Measurements from ENCODE around the gene NETO1. TPM values are rescaled to one million over a fixed set of nuclear protein-coding genes. Genes with fewer than 3 reads are reported as not detected.
A peak's percentile ranks its signal among the peaks of the same experiment; 100 is the strongest.

The NETO1 gene
- total RNA-seq, 2 experiments from 2014 or later: not detected

GRCh38 chr18:72830109-72830508, 37.7 kb downstream of the NETO1 start:
- ChIA-PET POLR2A (no interaction called here), CTCF (no interaction called here)
- H3K36me3 Mint-ChIP-seq (ENCODE audit: low read depth): no peaks in the 10 kb centered on the region
- no peaks in the 10 kb centered on the region for H3K4me1 Mint-ChIP-seq (ENCODE audit: low read depth)
- no peak overlapping the region for H3K4me3 Mint-ChIP-seq
- H3K9me3 Mint-ChIP-seq (ENCODE audit: insufficient read depth): no peaks in the 10 kb centered on the region
- ATAC-seq (no peak), DNase-seq (peak; percentile 26)
- H3K27ac Mint-ChIP-seq: no peak overlapping the region
- no peaks in the 10 kb centered on the region for H3K27me3 Mint-ChIP-seq (ENCODE audit: low read depth)

- Mint-ChIP-seq H3K4me3 (no peak overlapping the region), H3K9me3 (ENCODE audit: insufficient read depth) (no peaks in the 10 kb centered on the region), H3K4me1 (ENCODE audit: low read depth) (no peaks in the 10 kb centered on the region), H3K27me3 (ENCODE audit: low read depth) (no peaks in the 10 kb centered on the region), H3K27ac (no peak overlapping the region), H3K36me3 (ENCODE audit: low read depth) (no peaks in the 10 kb centered on the region)
- POLR2A ChIA-PET: no interaction called here
- DNase-seq (no peak), ATAC-seq (no peak)
- CTCF ChIA-PET: no interaction called here
These were observed 39.2 kb downstream of the NETO1 start for GRCh38 chr18:72828601-72829000.

GRCh38 chr18:72826736-72827135, 41.1 kb downstream of the NETO1 start:
- H3K27me3 Mint-ChIP-seq (ENCODE audit: low read depth): no peaks in the 10 kb centered on the region
- ChIA-PET CTCF (no interaction called here), POLR2A (no interaction called here)
- DNase-seq: no peak
- ATAC-seq: no peak
- H3K36me3 Mint-ChIP-seq (ENCODE audit: low read depth): no peaks in the 10 kb centered on the region
- H3K4me1 Mint-ChIP-seq (ENCODE audit: low read depth): no peaks in the 10 kb centered on the region
- no peak overlapping the region for H3K27ac Mint-ChIP-seq
- H3K9me3 Mint-ChIP-seq (ENCODE audit: insufficient read depth): no peaks in the 10 kb centered on the region
- H3K4me3 Mint-ChIP-seq: no peak overlapping the region

GRCh38 chr18:72823345-72823744, 44.4 kb downstream of the NETO1 start:
- POLR2A ChIA-PET: no interaction called here
- H3K36me3 Mint-ChIP-seq (ENCODE audit: low read depth): no peaks in the 10 kb centered on the region

GRCh38 chr18:72822202-72822601, 45.6 kb downstream of the NETO1 start:
- Mint-ChIP-seq H3K9me3 (ENCODE audit: insufficient read depth) (no peaks in the 10 kb centered on the region), H3K27me3 (ENCODE audit: low read depth) (no peaks in the 10 kb centered on the region), H3K4me3 (no peak overlapping the region), H3K27ac (no peak overlapping the region), H3K4me1 (ENCODE audit: low read depth) (no peaks in the 10 kb centered on the region), H3K36me3 (ENCODE audit: low read depth) (no peaks in the 10 kb centered on the region)
- ChIA-PET CTCF (no interaction called here), POLR2A (no interaction called here)
- ATAC-seq: no peak
- no peak for DNase-seq

More at GRCh38 chr18:72823345-72823744, 44.4 kb downstream of the NETO1 start:
- Mint-ChIP-seq H3K9me3 (ENCODE audit: insufficient read depth) (no peaks in the 10 kb centered on the region), H3K27me3 (ENCODE audit: low read depth) (no peaks in the 10 kb centered on the region), H3K4me3 (no peak overlapping the region), H3K4me1 (ENCODE audit: low read depth) (no peaks in the 10 kb centered on the region), H3K27ac (no peak overlapping the region)
- CTCF ChIA-PET: no interaction called here
- DNase-seq (no peak), ATAC-seq (no peak)

GRCh38 chr18:72820571-72820970, 47.2 kb downstream of the NETO1 start:
- CTCF ChIA-PET: no interaction called here

GRCh38 chr18:72819050-72819449, 48.7 kb downstream of the NETO1 start:
- no peak overlapping the region for H3K27ac Mint-ChIP-seq
- no peaks in the 10 kb centered on the region for H3K27me3 Mint-ChIP-seq (ENCODE audit: low read depth)
- no peaks in the 10 kb centered on the region for H3K9me3 Mint-ChIP-seq (ENCODE audit: insufficient read depth)
- ATAC-seq: no peak
- H3K4me3 Mint-ChIP-seq: no peak overlapping the region
- no peaks in the 10 kb centered on the region for H3K4me1 Mint-ChIP-seq (ENCODE audit: low read depth)
- no peaks in the 10 kb centered on the region for H3K36me3 Mint-ChIP-seq (ENCODE audit: low read depth)
- CTCF ChIA-PET: no interaction called here
- POLR2A ChIA-PET: no interaction called here
- DNase-seq: no peak

More at GRCh38 chr18:72820571-72820970, 47.2 kb downstream of the NETO1 start:
- H3K27ac Mint-ChIP-seq: no peak overlapping the region
- no peaks in the 10 kb centered on the region for H3K4me1 Mint-ChIP-seq (ENCODE audit: low read depth)
- H3K36me3 Mint-ChIP-seq (ENCODE audit: low read depth): no peaks in the 10 kb centered on the region
- no peaks in the 10 kb centered on the region for H3K9me3 Mint-ChIP-seq (ENCODE audit: insufficient read depth)
- no peak for ATAC-seq
- no peak for DNase-seq
- no peak overlapping the region for H3K4me3 Mint-ChIP-seq
- POLR2A ChIA-PET: no interaction called here
- no peaks in the 10 kb centered on the region for H3K27me3 Mint-ChIP-seq (ENCODE audit: low read depth)

- Mint-ChIP-seq H3K4me3 (no peak overlapping the region), H3K9me3 (ENCODE audit: insufficient read depth) (no peaks in the 10 kb centered on the region), H3K4me1 (ENCODE audit: low read depth) (no peaks in the 10 kb centered on the region), H3K27ac (no peak overlapping the region), H3K27me3 (ENCODE audit: low read depth) (no peaks in the 10 kb centered on the region), H3K36me3 (ENCODE audit: low read depth) (no peaks in the 10 kb centered on the region)
- ATAC-seq: no peak
- CTCF ChIA-PET: no interaction called here
- POLR2A ChIA-PET: no interaction called here
- no peak for DNase-seq
These were observed 56.7 kb downstream of the NETO1 start for GRCh38 chr18:72811047-72811446.

- Mint-ChIP-seq H3K27ac (no peak overlapping the region), H3K9me3 (ENCODE audit: insufficient read depth) (no peaks in the 10 kb centered on the region), H3K4me1 (ENCODE audit: low read depth) (no peaks in the 10 kb centered on the region), H3K27me3 (ENCODE audit: low read depth) (no peaks in the 10 kb centered on the region), H3K36me3 (ENCODE audit: low read depth) (no peaks in the 10 kb centered on the region), H3K4me3 (no peak overlapping the region)
- CTCF ChIA-PET: interaction anchor here (1.5 kb wide), 1 partner anchor 17 kb away, joined by 3 read pairs; no protein-coding TSS in a partner anchor
- ATAC-seq (no peak), DNase-seq (no peak)
- POLR2A ChIA-PET: interaction anchor here (0.7 kb wide), 1 partner anchor 603 kb away, joined by 3 read pairs; no protein-coding TSS in a partner anchor
These were observed 59.1 kb downstream of the NETO1 start for GRCh38 chr18:72808680-72809079.

- ChIA-PET CTCF (no interaction called here), POLR2A (no interaction called here)
- H3K4me1 Mint-ChIP-seq (ENCODE audit: low read depth): no peaks in the 10 kb centered on the region
- H3K27ac Mint-ChIP-seq: no peak overlapping the region
- H3K4me3 Mint-ChIP-seq: no peak overlapping the region
- H3K27me3 Mint-ChIP-seq (ENCODE audit: low read depth): no peaks in the 10 kb centered on the region
- ATAC-seq (no peak), DNase-seq (no peak)
- H3K9me3 Mint-ChIP-seq (ENCODE audit: insufficient read depth): no peaks in the 10 kb centered on the region
- H3K36me3 Mint-ChIP-seq (ENCODE audit: low read depth): no peaks in the 10 kb centered on the region
These were observed 68.7 kb downstream of the NETO1 start for GRCh38 chr18:72799106-72799505.

GRCh38 chr18:72783530-72783929, 84.3 kb downstream of the NETO1 start:
- POLR2A ChIA-PET: no interaction called here
- no peak overlapping the region for H3K27ac Mint-ChIP-seq
- DNase-seq (no peak), ATAC-seq (no peak)
- H3K27me3 Mint-ChIP-seq (ENCODE audit: low read depth): no peaks in the 10 kb centered on the region
- H3K4me1 Mint-ChIP-seq (ENCODE audit: low read depth): no peaks in the 10 kb centered on the region
- CTCF ChIA-PET: no interaction called here
- H3K36me3 Mint-ChIP-seq (ENCODE audit: low read depth): no peaks in the 10 kb centered on the region
- H3K4me3 Mint-ChIP-seq: no peak overlapping the region
- no peaks in the 10 kb centered on the region for H3K9me3 Mint-ChIP-seq (ENCODE audit: insufficient read depth)

GRCh38 chr18:72774914-72775313, 92.9 kb downstream of the NETO1 start:
- POLR2A ChIA-PET: interaction anchor here (0.6 kb wide), 1 partner anchor 100 kb away, joined by 4 read pairs; no protein-coding TSS in a partner anchor
- H3K36me3 Mint-ChIP-seq (ENCODE audit: low read depth): no peaks in the 10 kb centered on the region
- DNase-seq (no peak), ATAC-seq (no peak)
- H3K4me1 Mint-ChIP-seq (ENCODE audit: low read depth): no peaks in the 10 kb centered on the region
- H3K27me3 Mint-ChIP-seq (ENCODE audit: low read depth): no peaks in the 10 kb centered on the region
- no peak overlapping the region for H3K27ac Mint-ChIP-seq
- CTCF ChIA-PET: no interaction called here
- H3K9me3 Mint-ChIP-seq (ENCODE audit: insufficient read depth): no peaks in the 10 kb centered on the region
- H3K4me3 Mint-ChIP-seq: no peak overlapping the region

- Mint-ChIP-seq H3K4me1 (ENCODE audit: low read depth) (no peaks in the 10 kb centered on the region), H3K36me3 (ENCODE audit: low read depth) (no peaks in the 10 kb centered on the region), H3K27ac (no peak overlapping the region), H3K9me3 (ENCODE audit: insufficient read depth) (no peaks in the 10 kb centered on the region), H3K4me3 (no peak overlapping the region), H3K27me3 (ENCODE audit: low read depth) (no peaks in the 10 kb centered on the region)
- POLR2A ChIA-PET: no interaction called here
- ATAC-seq: no peak
- CTCF ChIA-PET: interaction anchor here (1.1 kb wide), 1 partner anchor 10 kb away, joined by 3 read pairs; no protein-coding TSS in a partner anchor
- DNase-seq: no peak
These were observed 94.9 kb downstream of the NETO1 start for GRCh38 chr18:72772916-72773315.

Data from activated CD8-positive, alpha-beta T cell treated with anti-CD3 and anti-CD28 coated beads, Interleukin-2, amount 10 ng/mL, durations not matched to agents 7 days and 5 days (primary cell).